ENCODE results near the gene STK35.

GRCh38 chr20:2084703-2085102, 16.9 kb upstream of the STK35 start:
- TF ChIP-seq, protein P1, sequence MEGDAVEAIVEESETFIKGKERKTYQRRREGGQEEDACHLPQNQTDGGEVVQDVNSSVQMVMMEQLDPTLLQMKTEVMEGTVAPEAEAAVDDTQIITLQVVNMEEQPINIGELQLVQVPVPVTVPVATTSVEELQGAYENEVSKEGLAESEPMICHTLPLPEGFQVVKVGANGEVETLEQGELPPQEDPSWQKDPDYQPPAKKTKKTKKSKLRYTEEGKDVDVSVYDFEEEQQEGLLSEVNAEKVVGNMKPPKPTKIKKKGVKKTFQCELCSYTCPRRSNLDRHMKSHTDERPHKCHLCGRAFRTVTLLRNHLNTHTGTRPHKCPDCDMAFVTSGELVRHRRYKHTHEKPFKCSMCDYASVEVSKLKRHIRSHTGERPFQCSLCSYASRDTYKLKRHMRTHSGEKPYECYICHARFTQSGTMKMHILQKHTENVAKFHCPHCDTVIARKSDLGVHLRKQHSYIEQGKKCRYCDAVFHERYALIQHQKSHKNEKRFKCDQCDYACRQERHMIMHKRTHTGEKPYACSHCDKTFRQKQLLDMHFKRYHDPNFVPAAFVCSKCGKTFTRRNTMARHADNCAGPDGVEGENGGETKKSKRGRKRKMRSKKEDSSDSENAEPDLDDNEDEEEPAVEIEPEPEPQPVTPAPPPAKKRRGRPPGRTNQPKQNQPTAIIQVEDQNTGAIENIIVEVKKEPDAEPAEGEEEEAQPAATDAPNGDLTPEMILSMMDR (IDR thresholded peaks at IDR 0.05; ENCODE audit: low read length), result no peak
- TF ChIP-seq EZH2 (optimal IDR thresholded peaks at IDR 0.05; ENCODE audit: low read depth, low read length), result no peak

Data from MM.1S (cell line).